ENCODE data around the gene CELSR2.

GRCh38 chr1:109265741-109266330, 16.5 kb downstream of the CELSR2 start:
- TF ChIP-seq CTCF (IDR thresholded peaks at IDR 0.05; ENCODE audit: low read depth, low read length, poor library complexity, severe bottlenecking), result no peak
- no peak for TF ChIP-seq EZH2phosphoT487 (IDR thresholded peaks at IDR 0.05; ENCODE audit: borderline replicate concordance, low read length)
